ENCODE measurements around the gene EIPR1.
A peak's percentile ranks its signal among the peaks of the same experiment; 100 is the strongest.

GRCh38 chr2:3198119-3198518, 179.5 kb downstream of the EIPR1 start:
- no peak for TF ChIP-seq POLR2AphosphoS5 (IDR thresholded peaks at IDR 0.05; ENCODE audit: low read depth)
- peak; percentile 55 to 68 for TF ChIP-seq CTCF (conservative IDR thresholded peaks at IDR 0.05; ENCODE audit: low read depth in 2 of 2)
- TF ChIP-seq EZH2phosphoT487 (IDR thresholded peaks at IDR 0.05; ENCODE audit: unreplicated experiment) = no peak
